Neural progenitor cell (in vitro differentiated cells): ENCODE measurements around the gene AMMECR1. TPM values are rescaled to one million over a fixed set of nuclear protein-coding genes. Genes with fewer than 3 reads are reported as not detected.

Experiments used
- DNase-seq: peaks from one replicate; pipeline ENCODE4 v3.0.0-alpha.2; 2016; ENCODE audit warnings: low spot score
- H2AFZ ChIP-seq: fragments of 200-600 bp; sonication (generic); replicated peaks from 2 replicates; pipeline ENCODE4 v1.6.1; 2016; ENCODE audit warnings: antibody characterized with exemption
- H3F3A ChIP-seq: fragments of 200-600 bp; sonication (generic); 2 replicates; pipeline ENCODE4 v1.6.1; 2016; ENCODE audit warnings: antibody characterized with exemption, low read depth
- H3K27ac ChIP-seq: fragments of 200-600 bp; sonication (generic); 2 replicates; pipeline ENCODE4 v1.5.1; 2016; ENCODE audit warnings: mild to moderate bottlenecking
- H3K27me3 ChIP-seq: fragments of 200-600 bp; sonication (generic); 2 replicates; pipeline ENCODE4 v1.6.1; 2016; ENCODE audit warnings: mild to moderate bottlenecking, moderate library complexity
- H3K36me3 ChIP-seq: fragments of 200-600 bp; sonication (generic); 2 replicates; pipeline ENCODE4 v1.5.1; 2016
- H3K4me1 ChIP-seq: fragments of 200-600 bp; sonication (generic); 2 replicates; pipeline ENCODE4 v1.6.1; 2016; ENCODE audit warnings: mixed run types
- H3K4me2 ChIP-seq: fragments of 200-600 bp; sonication (generic); 2 replicates; pipeline ENCODE4 v1.6.1; 2016
- H3K4me3 ChIP-seq: fragments of 200-600 bp; sonication (generic); 2 replicates; pipeline ENCODE4 v1.5.1; 2016
- H3K79me2 ChIP-seq: fragments of 200-600 bp; sonication (generic); 2 replicates; pipeline ENCODE4 v1.6.1; 2016; ENCODE audit warnings: low read depth
- H3K9ac ChIP-seq: fragments of 200-600 bp; sonication (generic); 2 replicates; pipeline ENCODE4 v1.6.1; 2016
- H3K9me3 ChIP-seq: fragments of 200-600 bp; sonication (generic); 2 replicates; pipeline ENCODE4 v1.5.1; 2016; ENCODE audit warnings: low read depth
- H4K20me1 ChIP-seq: fragments of 200-600 bp; sonication (generic); 2 replicates; pipeline ENCODE4 v1.6.1; 2016; ENCODE audit warnings: low read depth
- H3K27ac Mint-ChIP-seq: 3 replicates; pipeline ENCODE4 v1.8.0; 2021; ENCODE audit warnings: mixed read lengths
- H3K27me3 Mint-ChIP-seq: 2 replicates; pipeline ENCODE4 v1.8.0; 2022; ENCODE audit warnings: low read depth, mild to moderate bottlenecking, inconsistent platforms, moderate library complexity, mixed read lengths; ENCODE audit not compliant: insufficient read depth
- H3K36me3 Mint-ChIP-seq: 3 replicates; pipeline ENCODE4 v1.8.0; 2021; ENCODE audit warnings: mixed read lengths
- H3K4me1 Mint-ChIP-seq: 3 replicates; pipeline ENCODE4 v1.8.0; 2021; ENCODE audit warnings: mixed read lengths
- H3K4me3 Mint-ChIP-seq: 3 replicates; pipeline ENCODE4 v1.8.0; 2021; ENCODE audit warnings: mild to moderate bottlenecking, moderate library complexity, mixed read lengths
- H3K9me3 Mint-ChIP-seq: 3 replicates; pipeline ENCODE4 v1.8.0; 2020; ENCODE audit warnings: mixed read lengths
- CTCF ChIP-seq: fragments of 200-600 bp; sonication (generic); IDR thresholded peaks from 2 replicates; pipeline ENCODE4 v1.5.1; 2017; ENCODE audit warnings: antibody characterized with exemption, mild to moderate bottlenecking
- EZH2 ChIP-seq: fragments of 200-600 bp; sonication (generic); IDR thresholded peaks from 2 replicates; pipeline ENCODE4 v1.6.1; 2017; ENCODE audit warnings: antibody characterized with exemption, mild to moderate bottlenecking, moderate library complexity
- EZH2phosphoT487 ChIP-seq: fragments of 200-600 bp; sonication (generic); IDR thresholded peaks from 2 replicates; pipeline ENCODE4 v1.6.1; 2017; ENCODE audit warnings: antibody characterized with exemption
- total RNA-seq: library from RNA; depleted of rRNA; stranded (reverse); fragments of >200 nt; gene quantifications from 2 replicates; pipeline ENCODE4 v1.2.3, GENCODE V29; 2015; ENCODE audit warnings: low replicate concordance

AMMECR1 gene
- total RNA-seq, 1 donor from 2014 or later, result 20.3 TPM

- H3K9me3 Mint-ChIP-seq, result no peaks in the 10 kb centered on the region
- peak overlapping the region; percentile 93 for H3K27ac Mint-ChIP-seq
- Histone ChIP-seq H3K9ac (no peak overlapping the region), H3K36me3 (no peaks in the 10 kb centered on the region), H3K4me1 (peaks cover 6% of the 10 kb centered on the region), H3K4me3 (peak overlapping the region; percentile 48), H4K20me1 (peaks cover 5% of the 10 kb centered on the region), H3F3A (no peaks in the 10 kb centered on the region), H3K27ac (no peak overlapping the region), H3K9me3 (no peaks in the 10 kb centered on the region), H2AFZ (peak overlapping the region; percentile 92), H3K79me2 (peaks cover 36% of the 10 kb centered on the region), H3K4me2 (peak overlapping the region; percentile 81), H3K27me3 (peaks cover 7% of the 10 kb centered on the region)
- H3K36me3 Mint-ChIP-seq, result no peaks in the 10 kb centered on the region
- peak overlapping the region; percentile 95 for H3K4me3 Mint-ChIP-seq
- H3K4me1 Mint-ChIP-seq, result peaks cover 27% of the 10 kb centered on the region
- TF ChIP-seq EZH2 (no peak), EZH2phosphoT487 (no peak), CTCF (no peak)
- no peak for DNase-seq
- peaks cover 3% of the 10 kb centered on the region for H3K27me3 Mint-ChIP-seq
These were observed 731 bp upstream of the AMMECR1 start for GRCh38 chrX:110318664-110318968.

- Histone ChIP-seq H3F3A (no peaks in the 10 kb centered on the region), H3K9ac (peak overlapping the region; percentile 42), H3K4me2 (peak overlapping the region; percentile 85), H3K79me2 (peaks cover 50% of the 10 kb centered on the region), H3K27me3 (peaks cover 7% of the 10 kb centered on the region), H4K20me1 (peaks cover 5% of the 10 kb centered on the region), H3K4me1 (peaks cover 6% of the 10 kb centered on the region), H3K27ac (no peak overlapping the region), H3K36me3 (no peaks in the 10 kb centered on the region), H2AFZ (peak overlapping the region; percentile 69), H3K9me3 (no peaks in the 10 kb centered on the region), H3K4me3 (peak overlapping the region; percentile 78)
- H3K27ac Mint-ChIP-seq, result peak overlapping the region; percentile 96
- no peak for TF ChIP-seq CTCF
- no peak for TF ChIP-seq EZH2phosphoT487
- TF ChIP-seq EZH2, result no peak
- H3K36me3 Mint-ChIP-seq, result no peaks in the 10 kb centered on the region
- peak overlapping the region; percentile 99 for H3K4me3 Mint-ChIP-seq
- peaks cover 3% of the 10 kb centered on the region for H3K27me3 Mint-ChIP-seq
- peak; percentile 43 for DNase-seq
- no peaks in the 10 kb centered on the region for H3K9me3 Mint-ChIP-seq
- peaks cover 29% of the 10 kb centered on the region for H3K4me1 Mint-ChIP-seq
These were observed 645 bp downstream of the AMMECR1 start for GRCh38 chrX:110317061-110317819.

GRCh38 chrX:110316351-110317060, 1.4 kb downstream of the AMMECR1 start:
- no peak overlapping the region for H3K9ac ChIP-seq
- H3K4me3 Mint-ChIP-seq, result peak overlapping the region; percentile 99
- H3K27ac ChIP-seq, result no peak overlapping the region
- H3K4me3 ChIP-seq, result peak overlapping the region; percentile 78
- H3K36me3 Mint-ChIP-seq, result no peaks in the 10 kb centered on the region
- H2AFZ ChIP-seq, result no peak overlapping the region
- TF ChIP-seq EZH2, result no peak
- TF ChIP-seq CTCF, result no peak
- no peak for TF ChIP-seq EZH2phosphoT487
- H3K9me3 ChIP-seq, result no peaks in the 10 kb centered on the region
- H3K27ac Mint-ChIP-seq, result peak overlapping the region; percentile 96
- peaks cover 6% of the 10 kb centered on the region for H3K4me1 ChIP-seq
- H3K4me2 ChIP-seq, result peak overlapping the region; percentile 85
- peaks cover 54% of the 10 kb centered on the region for H3K79me2 ChIP-seq
- H3K4me1 Mint-ChIP-seq, result peaks cover 29% of the 10 kb centered on the region
- H3K9me3 Mint-ChIP-seq, result no peaks in the 10 kb centered on the region
- H3F3A ChIP-seq, result no peaks in the 10 kb centered on the region
- peaks cover 3% of the 10 kb centered on the region for H3K27me3 Mint-ChIP-seq
- H4K20me1 ChIP-seq, result peaks cover 5% of the 10 kb centered on the region
- no peaks in the 10 kb centered on the region for H3K36me3 ChIP-seq
- peak; percentile 9 for DNase-seq
- H3K27me3 ChIP-seq, result peaks cover 7% of the 10 kb centered on the region
